Fibroblast of lung (primary cell): ENCODE measurements around the gene SH2B3.

Experiments used
- CTCF ChIP-seq, 2 donors: IDR thresholded peaks in 1 of 2; conservative IDR thresholded peaks in 1 of 2; 1 replicate in 1 of 2; 2 replicates in 1 of 2; pipeline ENCODE4 v1.5.1; 2011 to 2012; ENCODE audit warnings: low read length in 2 of 2, control low read depth in 1 of 2, inconsistent platforms in 1 of 2, low read depth in 1 of 2, mild to moderate bottlenecking in 1 of 2
- EZH2 ChIP-seq: IDR thresholded peaks from 2 replicates; pipeline ENCODE4 v1.5.1; 2012; ENCODE audit warnings: low read length, control low read depth, mild to moderate bottlenecking; ENCODE audit errors: missing control alignments

GRCh38 chr12:111419784-111420183, 14.1 kb downstream of the SH2B3 start:
- TF ChIP-seq CTCF (conservative IDR thresholded peaks at IDR 0.05 in 1 of 2, IDR thresholded peaks at IDR 0.05 in 1 of 2; ENCODE audit: low read depth in 1 of 2, low read length in 2 of 2) (no peak), EZH2 (no peak)
